ENCODE results near the gene NEK7.

Gene NEK7

GRCh38 chr1:198147216-198147615 lies 9.6 kb upstream of the NEK7 start:
- DNase-seq (ENCODE audit: low spot score): no peak

- DNase-seq (ENCODE audit: low spot score): no peak
Measured at GRCh38 chr1:198150369-198150768, 6.4 kb upstream of the NEK7 start.

GRCh38 chr1:198151688-198152087 lies 5.1 kb upstream of the NEK7 start:
- no peak for DNase-seq (ENCODE audit: low spot score)

GRCh38 chr1:198153103-198153502 lies 3.7 kb upstream of the NEK7 start:
- no peak for DNase-seq (ENCODE audit: low spot score)

GRCh38 chr1:198153804-198154203 lies 3.0 kb upstream of the NEK7 start:
- no peak for DNase-seq (ENCODE audit: low spot score)

GRCh38 chr1:198155253-198155652 lies 1.5 kb upstream of the NEK7 start:
- DNase-seq (ENCODE audit: low spot score): peak; percentile 87

GRCh38 chr1:198156111-198156744 lies 570 bp upstream of the NEK7 start:
- DNase-seq (ENCODE audit: low spot score): peak; percentile 83

- DNase-seq (ENCODE audit: low spot score): peak; percentile 90
Measured at GRCh38 chr1:198157241-198157846, 546 bp downstream of the NEK7 start.

GRCh38 chr1:198157847-198158725 lies 1.3 kb downstream of the NEK7 start:
- DNase-seq (ENCODE audit: low spot score): peak; percentile 29

GRCh38 chr1:198158735-198159589 lies 2.2 kb downstream of the NEK7 start:
- DNase-seq (ENCODE audit: low spot score): peak; percentile 84

- no peak for DNase-seq (ENCODE audit: low spot score)
Measured at GRCh38 chr1:198160222-198160621, 3.4 kb downstream of the NEK7 start.

GRCh38 chr1:198160946-198161614 lies 4.3 kb downstream of the NEK7 start:
- DNase-seq (ENCODE audit: low spot score): no peak

- DNase-seq (ENCODE audit: low spot score): no peak
Measured at GRCh38 chr1:198161718-198162090, 4.9 kb downstream of the NEK7 start.

GRCh38 chr1:198162091-198162767 lies 5.4 kb downstream of the NEK7 start:
- peak; percentile 26 for DNase-seq (ENCODE audit: low spot score)

- DNase-seq (ENCODE audit: low spot score): no peak
Measured at GRCh38 chr1:198165927-198166647, 9.3 kb downstream of the NEK7 start.

- DNase-seq (ENCODE audit: low spot score): no peak
Measured at GRCh38 chr1:198166900-198167299, 10.1 kb downstream of the NEK7 start.

- DNase-seq (ENCODE audit: low spot score): no peak
Measured at GRCh38 chr1:198167436-198167934, 10.7 kb downstream of the NEK7 start.

GRCh38 chr1:198168227-198168626 lies 11.4 kb downstream of the NEK7 start:
- DNase-seq (ENCODE audit: low spot score): no peak

- no peak for DNase-seq (ENCODE audit: low spot score)
Measured at GRCh38 chr1:198169672-198170071, 12.9 kb downstream of the NEK7 start.
